GM21381 (cell line): ENCODE measurements around the gene NOTO.
A peak's percentile ranks its signal among the peaks of the same experiment; 100 is the strongest.
"Not testable (repeated sequence)": the region's sequence is repeated elsewhere in the genome, so short reads cannot be mapped to it uniquely, and the experiment has no call there.

Experiments used
- ATAC-seq: cut with Tn5 transposase; IDR thresholded peaks from one replicate; pipeline ENCODE4 v1.9.1; 2021; ENCODE audit warnings: mild to moderate bottlenecking, moderate library complexity; ENCODE audit not compliant: unreplicated experiment

NOTO gene

GRCh38 chr2:73197579-73197978 is 4.8 kb upstream of the NOTO start:
- ATAC-seq: no peak

DNA sequence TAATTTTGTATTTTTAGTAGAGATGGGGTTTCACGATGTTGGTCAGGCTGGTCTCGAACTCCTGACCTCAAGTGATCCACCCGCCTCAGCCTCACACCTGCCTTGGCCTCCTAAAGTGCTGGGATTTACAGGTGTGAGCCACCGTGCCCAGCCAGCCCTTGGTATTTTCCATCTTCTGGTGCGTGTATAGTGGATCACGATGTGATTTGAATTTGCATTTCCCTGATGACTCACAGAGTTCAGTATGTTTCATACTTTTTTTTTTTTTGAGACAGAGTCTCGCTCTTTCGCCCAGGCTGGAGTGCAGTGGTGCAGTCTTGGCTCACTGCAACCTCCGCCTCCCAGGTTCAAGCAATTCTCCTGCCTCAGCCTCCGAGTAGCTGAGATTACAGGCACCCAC is 2.1 kb upstream of the NOTO start:
- not testable (repeated sequence) for ATAC-seq

DNA sequence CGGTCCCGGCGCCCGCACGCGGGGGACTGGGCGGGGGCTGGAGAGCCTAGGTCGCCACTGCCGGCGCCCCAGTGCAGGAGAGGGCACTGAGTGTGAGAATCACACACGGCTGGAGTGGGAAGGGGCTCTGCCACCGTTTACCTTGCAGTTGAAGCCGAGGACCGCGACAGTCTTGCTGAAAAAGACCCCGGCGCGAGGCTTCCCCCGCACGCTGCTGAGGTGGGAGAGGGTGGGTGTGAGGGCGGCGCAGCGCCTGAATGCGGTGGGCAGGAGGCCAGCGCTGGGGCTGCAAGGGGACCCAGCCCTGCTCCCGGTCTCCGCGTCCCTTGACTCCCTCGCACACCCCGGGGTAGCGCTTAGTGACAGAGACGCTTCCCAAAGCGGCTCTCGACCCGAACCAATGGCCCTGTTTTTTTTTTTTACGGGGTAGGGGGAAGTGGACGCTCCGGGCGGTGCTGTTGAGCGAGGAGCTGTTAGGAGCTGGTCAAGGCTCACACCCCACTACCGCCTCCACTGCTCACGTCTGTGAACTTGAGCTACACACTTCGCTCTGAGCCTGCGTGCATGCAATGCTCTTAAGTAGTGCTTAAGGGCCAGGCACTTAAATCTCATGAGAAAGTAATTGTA is 794 bp downstream of the NOTO start:
- ATAC-seq: no peak

DNA sequence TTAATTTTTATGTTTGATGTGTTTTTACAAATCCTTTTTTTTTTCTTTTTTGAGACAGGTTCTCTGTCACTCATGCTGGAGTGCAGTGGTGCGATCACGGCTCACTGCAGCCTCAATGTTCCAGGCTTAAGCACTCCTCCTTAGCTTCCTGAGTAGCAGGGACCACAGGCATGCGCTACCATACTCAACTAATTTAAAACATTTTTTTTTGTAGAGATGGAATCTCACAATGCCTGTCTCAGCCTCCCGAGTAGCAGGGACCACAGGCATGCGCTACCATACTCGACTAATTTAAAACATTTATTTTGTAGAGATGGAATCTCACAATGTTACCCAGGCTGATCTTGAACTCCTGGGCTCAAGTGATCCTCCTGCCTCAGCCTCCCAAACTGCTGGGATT is 3.2 kb downstream of the NOTO start:
- ATAC-seq: no peak

- no peak for ATAC-seq
Observed at GRCh38 chr2:73208258-73208657, 5.9 kb downstream of the NOTO start.

GRCh38 chr2:73210019-73210418 is 7.6 kb downstream of the NOTO start:
- ATAC-seq: no peak

DNA sequence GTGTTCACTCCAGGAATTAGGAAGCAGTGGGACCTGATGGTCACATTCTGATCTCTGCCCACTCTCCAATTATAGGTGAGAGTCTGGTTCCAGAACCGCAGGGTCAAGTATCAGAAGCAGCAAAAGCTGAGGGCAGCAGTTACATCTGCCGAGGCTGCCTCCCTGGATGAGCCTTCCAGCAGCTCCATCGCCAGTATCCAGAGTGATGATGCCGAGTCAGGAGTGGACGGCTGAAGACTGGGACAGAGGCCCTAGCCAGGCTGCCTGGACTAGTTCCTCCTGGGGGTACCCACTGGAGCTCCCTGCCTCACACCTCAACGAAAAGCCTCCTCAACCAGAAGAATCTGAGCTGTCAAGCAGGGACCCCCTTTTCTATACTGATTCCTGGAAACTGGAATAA is 8.3 kb downstream of the NOTO start:
- ATAC-seq: no peak

DNA sequence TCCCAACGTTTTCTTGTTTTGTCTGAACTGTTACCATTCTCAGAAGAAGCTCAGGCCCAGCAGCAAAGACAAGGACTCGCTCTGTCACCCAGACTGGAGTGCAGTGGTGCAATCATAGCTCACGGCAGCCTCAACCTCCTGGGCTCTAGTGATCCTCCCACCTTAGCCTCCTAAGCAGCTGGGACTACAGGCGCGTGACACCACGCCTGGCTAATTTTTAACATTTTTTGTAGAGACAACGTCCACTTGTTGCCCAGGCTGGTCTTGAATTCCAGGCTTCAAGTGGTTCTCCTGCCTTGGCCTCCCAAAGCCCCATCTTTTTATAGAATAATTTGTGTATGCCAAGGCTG is 9.7 kb downstream of the NOTO start:
- ATAC-seq: no peak

DNA sequence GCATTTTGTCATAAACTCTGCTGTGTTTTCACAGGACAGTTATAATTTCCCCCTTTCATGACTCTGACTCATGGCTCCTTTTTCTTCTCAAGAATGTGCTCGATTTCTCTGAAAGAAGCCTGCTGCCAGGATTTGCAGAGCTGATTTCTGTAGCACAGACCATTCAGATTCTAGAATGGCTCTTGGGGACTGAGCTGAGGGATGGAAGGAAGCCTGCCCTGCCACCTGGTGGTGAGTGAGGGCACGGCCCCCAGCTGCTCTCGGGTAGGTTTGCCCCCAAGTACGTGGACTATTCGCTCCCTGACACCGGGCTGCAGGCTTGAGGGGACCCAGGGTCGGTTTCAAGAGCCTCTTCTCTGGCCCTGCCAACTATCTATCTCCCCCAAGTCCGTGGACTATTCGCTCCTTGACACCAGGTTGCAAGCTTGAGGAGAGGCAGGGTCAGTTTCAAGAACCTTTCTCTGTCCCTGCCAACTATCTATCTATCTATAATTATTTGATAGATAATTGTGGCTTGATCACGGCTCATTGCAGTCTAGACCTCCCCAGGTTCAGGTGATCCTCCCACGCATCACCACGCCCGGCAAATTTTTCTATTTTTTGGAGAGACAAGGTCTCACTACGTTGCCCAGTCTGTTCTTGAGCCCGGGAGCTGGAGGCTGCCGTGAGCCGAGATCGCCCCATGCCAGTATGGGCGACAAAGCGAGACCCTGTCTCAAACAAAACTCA is 10.2 kb downstream of the NOTO start:
- ATAC-seq: peak; percentile 65

GRCh38 chr2:73214120-73215035 is 12.0 kb downstream of the NOTO start, which contains the start of gene SMYD5:
Gene SMYD5, plus strand, starts transcription at chr2:73214245. Its CDS starts 22 bp downstream, at chr2:73214267.
- ATAC-seq: peak; percentile 91

GRCh38 chr2:73215254-73215653 is 12.9 kb downstream of the NOTO start:
- no peak for ATAC-seq

GRCh38 chr2:73217160-73217559 is 14.8 kb downstream of the NOTO start:
- ATAC-seq: no peak

GRCh38 chr2:73217826-73218225 is 15.5 kb downstream of the NOTO start:
- no peak for ATAC-seq

DNA sequence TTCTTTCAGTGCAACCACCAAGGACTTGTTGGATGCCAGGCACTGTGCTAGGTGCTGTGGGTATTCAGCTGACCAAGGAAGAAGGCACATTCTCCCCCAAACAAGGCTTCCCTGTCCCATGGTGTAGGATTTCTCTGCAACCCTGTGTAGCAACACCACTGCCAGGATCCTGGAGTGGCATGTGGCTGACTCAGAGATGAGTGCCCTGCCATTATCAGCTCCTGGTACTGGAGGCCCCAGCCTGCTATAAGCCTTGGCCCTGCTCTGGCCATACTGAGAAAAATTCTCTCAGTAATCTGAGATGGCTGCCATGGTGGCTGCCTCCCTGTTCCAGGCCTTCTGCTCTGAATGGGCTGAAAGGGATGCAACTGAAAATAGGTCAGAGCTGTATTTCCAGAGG is 15.9 kb downstream of the NOTO start:
- ATAC-seq: no peak

DNA sequence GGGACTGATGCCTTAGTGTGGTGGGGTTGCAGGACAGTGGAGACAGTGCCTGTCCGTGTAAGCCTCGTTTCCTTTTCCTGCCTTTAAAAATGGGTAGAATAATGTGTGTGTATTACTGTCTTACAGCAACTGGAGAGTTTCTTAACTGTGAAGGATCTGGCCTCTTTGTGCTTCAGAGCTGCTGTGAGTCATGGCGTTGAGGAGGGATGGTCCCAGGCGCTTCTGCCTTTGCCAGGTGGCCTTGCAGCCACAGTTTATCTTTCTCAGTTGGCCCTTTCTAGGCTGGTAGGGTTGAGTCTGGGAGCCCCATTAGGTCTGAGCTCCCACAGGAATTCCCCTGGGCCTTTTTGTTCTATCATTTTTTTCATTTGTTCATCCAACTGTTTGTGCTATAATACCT is 21.4 kb downstream of the NOTO start:
- ATAC-seq: no peak

GRCh38 chr2:73225513-73226360 is 23.4 kb downstream of the NOTO start:
- no peak for ATAC-seq

DNA sequence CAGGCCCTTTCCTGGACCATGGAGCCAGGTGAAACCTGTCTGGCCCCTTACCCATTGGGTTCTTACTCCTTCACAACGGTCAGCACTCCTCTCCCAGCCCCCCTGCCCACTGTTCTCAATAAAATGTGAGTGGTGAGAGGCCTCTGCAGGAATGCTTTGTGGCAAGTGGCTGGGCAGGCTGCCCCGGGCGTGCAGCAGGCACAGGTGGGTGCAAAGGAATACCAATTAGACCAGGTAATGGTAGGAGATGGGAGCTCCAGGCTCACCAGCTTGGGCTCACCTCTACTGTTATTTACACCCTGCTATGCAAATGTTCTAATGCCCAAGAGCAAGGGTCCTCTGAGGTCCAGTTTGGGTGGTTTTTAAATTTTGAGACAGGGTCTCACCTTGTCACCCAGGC is 24.7 kb downstream of the NOTO start:
- ATAC-seq: no peak

DNA sequence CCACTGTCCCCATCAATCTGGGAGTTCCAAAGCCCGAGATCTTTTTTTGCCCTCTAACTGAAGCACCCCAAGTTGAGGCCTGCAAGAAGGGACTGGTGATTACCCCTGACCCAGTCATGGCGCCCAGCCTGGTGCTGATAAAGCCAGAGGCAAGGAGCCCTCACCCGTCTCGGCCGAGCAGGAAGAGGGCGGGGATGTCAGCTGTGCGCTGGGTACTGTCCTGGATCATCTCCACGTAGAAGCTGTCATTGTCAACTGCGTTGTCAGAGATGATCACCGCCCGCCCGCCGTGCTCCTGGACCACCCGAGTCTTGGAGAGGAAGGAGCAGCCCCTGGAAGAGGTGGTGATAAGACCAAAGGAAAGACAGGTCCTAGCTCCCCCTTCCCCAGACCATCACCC is 26.3 kb downstream of the NOTO start:
- ATAC-seq: no peak

- peak; percentile 11 for ATAC-seq
Observed at GRCh38 chr2:73232403-73233153, 30.2 kb downstream of the NOTO start.
